GM12878 (cell line): ENCODE data around the gene DISC1. TPM values are rescaled to one million over a fixed set of nuclear protein-coding genes. Genes with fewer than 3 reads are reported as not detected.

Source experiments
- ATAC-seq: fragments of 200-7000 bp; cut with Tn5 transposase; 3 replicates; pipeline ENCODE4 v1.9.1; 2020; ENCODE audit warnings: mild to moderate bottlenecking, moderate library complexity
- BruUV-seq: library from RNA; stranded (reverse); fragments of 400-500 nt; replicated peaks from 2 replicates; lab custom pipeline; 2021; lab: Mats Ljungman, UMichigan
- CTCF ChIA-PET: fragments of 300-600 bp; sonication (Branson Sonifier 250); formaldehyde crosslinking; extraction: SDS; loops from one replicate; lab custom pipeline; 2021; ENCODE audit warnings: inconsistent platforms; lab: Yijun Ruan, JAX
- POLR2A ChIA-PET: fragments of 350-600 bp; formaldehyde crosslinking; extraction: SDS; loops from one replicate; lab custom pipeline; 2021; ENCODE audit warnings: inconsistent platforms; lab: Charles Lee
- RAD21 ChIA-PET: fragments of 300-600 bp; sonication (Branson Sonifier 250); formaldehyde crosslinking; loops from one replicate; lab custom pipeline; 2023; ENCODE audit warnings: antibody characterized with exemption; ENCODE audit not compliant: unreplicated experiment; lab: Charles Lee
- SMC1A ChIA-PET: fragments of 300-600 bp; sonication (Branson Sonifier 250); formaldehyde crosslinking; loops from one replicate; lab custom pipeline; 2023; ENCODE audit not compliant: unreplicated experiment, uncharacterized antibody; lab: Charles Lee
- DNase-seq: peaks from one replicate; pipeline ENCODE4 v3.0.0-alpha.2; 2011; ENCODE audit warnings: low read depth, low spot score
- FAIRE-seq: peaks from 3 replicates; lab custom pipeline; 2011; peaks lifted over from hg19 to GRCh38; lab: Jason Lieb, UNC
- H2AFZ ChIP-seq: 2 replicates; pipeline ENCODE4 v1.6.0; 2011; ENCODE audit warnings: low read depth, low read length, control low read depth; ENCODE audit not compliant: control insufficient read depth
- H3K27ac ChIP-seq: 2 replicates; pipeline ENCODE4 v1.5.1; 2011; ENCODE audit warnings: control low read depth; ENCODE audit not compliant: control insufficient read depth, insufficient read depth
- H3K27me3 ChIP-seq, 2 experiments: replicated peaks in 1 of 2; 2 replicates each; pipeline versions ENCODE4 v1.6.0 to v1.6.1; 2011; ENCODE audit warnings: low read length in 1 of 2; ENCODE audit not compliant: control insufficient read depth in 2 of 2, insufficient read depth in 2 of 2
- H3K36me3 ChIP-seq, 2 experiments: 2 replicates each; pipeline ENCODE4 v1.5.1; 2011; ENCODE audit warnings: low read length in 1 of 2; ENCODE audit not compliant: control insufficient read depth in 2 of 2, insufficient read depth in 2 of 2
- H3K4me1 ChIP-seq: 2 replicates; pipeline ENCODE4 v1.6.1; 2011; ENCODE audit warnings: mild to moderate bottlenecking, low read length, moderate library complexity, mixed read lengths; ENCODE audit not compliant: control insufficient read depth, insufficient read depth
- H3K4me2 ChIP-seq: 2 replicates; pipeline ENCODE4 v1.6.0; 2011; ENCODE audit warnings: control low read depth; ENCODE audit not compliant: control insufficient read depth, insufficient read depth
- H3K4me3 ChIP-seq: fragments of 200-600 bp; sonication (generic); 2 replicates; pipeline ENCODE4 v1.5.1; 2016
- H3K79me2 ChIP-seq: 2 replicates; pipeline ENCODE4 v1.6.0; 2011; ENCODE audit warnings: low read length; ENCODE audit not compliant: control insufficient read depth, insufficient read depth
- H3K9ac ChIP-seq: 2 replicates; pipeline ENCODE4 v1.8.0; 2011; ENCODE audit warnings: low read length, control low read depth, mixed read lengths; ENCODE audit not compliant: control insufficient read depth, insufficient read depth
- H3K9me3 ChIP-seq: replicated peaks from 3 replicates; pipeline ENCODE4 v1.5.1; 2011; ENCODE audit warnings: mild to moderate bottlenecking, low read length; ENCODE audit not compliant: control insufficient read depth, insufficient read depth
- H4K20me1 ChIP-seq: 2 replicates; pipeline ENCODE4 v1.6.0; 2011; ENCODE audit not compliant: control insufficient read depth, insufficient read depth
- CBX5 ChIP-seq: sonication (generic); IDR thresholded peaks from 2 replicates; pipeline ENCODE4 v1.6.1; 2016; ENCODE audit warnings: low read depth, moderate library complexity, mild to moderate bottlenecking, inconsistent platforms
- CEBPB ChIP-seq, 2 experiments: fragments of 150-350 bp in 1 of 2; IDR thresholded peaks; 2 replicates each; pipeline ENCODE4 v1.6.1; 2012 to 2014; ENCODE audit warnings: low read depth in 2 of 2, low read length in 2 of 2, borderline replicate concordance in 1 of 2, inconsistent platforms in 1 of 2
- FOXM1 ChIP-seq: IDR thresholded peaks from 2 replicates; pipeline ENCODE4 v1.6.1; 2012; ENCODE audit warnings: low read depth, mild to moderate bottlenecking, inconsistent platforms, low read length, moderate library complexity
- GABPA ChIP-seq: IDR thresholded peaks from 2 replicates; pipeline ENCODE4 v1.6.1; 2014; ENCODE audit warnings: antibody characterized with exemption, low read depth, mild to moderate bottlenecking, inconsistent platforms
- LARP7 ChIP-seq: fragments of 450-650 bp; IDR thresholded peaks from 2 replicates; pipeline ENCODE4 v1.6.1; 2017; ENCODE audit warnings: mild to moderate bottlenecking
- MTA2 ChIP-seq: fragments of 450-650 bp; IDR thresholded peaks from 2 replicates; pipeline ENCODE4 v1.6.1; 2016; ENCODE audit warnings: low read depth, mild to moderate bottlenecking, moderate library complexity
- RB1 ChIP-seq: fragments of 450-650 bp; formaldehyde crosslinking; IDR thresholded peaks from 2 replicates; pipeline ENCODE4 v1.6.1; 2017; ENCODE audit warnings: mild to moderate bottlenecking, borderline replicate concordance
- ZNF622 ChIP-seq: fragments of 450-650 bp; IDR thresholded peaks from 2 replicates; pipeline ENCODE4 v1.6.1; 2017; ENCODE audit warnings: mild to moderate bottlenecking, inconsistent platforms
- WGBS: methylation state at CpG from one replicate; pipeline ENCODE4 v1.1.6; 2016; ENCODE audit warnings: low lambda C conversion rate; ENCODE audit not compliant: insufficient replicate concordance, insufficient coverage; ENCODE audit errors: missing lambda C conversion rate; 5-methylcytosine and 5-hydroxymethylcytosine counted together
- in situ Hi-C: fragments of 300-500 bp; cut with MboI; formaldehyde crosslinking; loops from 9 replicates; pipeline ENCODE4 v1.14.3; 2018; ENCODE audit warnings: mixed read lengths
- intact Hi-C: fragments of 100-400 bp; cut with micrococcal nuclease; formaldehyde crosslinking; loops from one replicate; pipeline ENCODE4 v1.14.2; 2022; ENCODE audit not compliant: unreplicated experiment
- polyA plus RNA-seq, 11 experiments: library from polyadenylated mRNA; depleted of rRNA in 4 of 11; unstranded in 6 of 11; stranded (reverse) in 5 of 11; fragments of >200 nt; fragmentation: Nextera tagmentation in 4 of 11; fragmentation: Illumina TruSeq in 1 of 11; extraction: Ambion mirVana in 4 of 11; extraction: Trizol in 1 of 11; gene quantifications; 1 replicate in 1 of 11; 2 replicates in 10 of 11; pipeline versions ENCODE4 v1.2.1 to v1.2.3, GENCODE V29; 2011 to 2016; ENCODE audit warnings: inconsistent platforms in 2 of 11, missing spikeins in 2 of 11, low read depth in 1 of 11
- total RNA-seq, 4 experiments: library from RNA; depleted of rRNA in 3 of 4; stranded (reverse); fragments of >200 nt in 3 of 4; fragmentation: Illumina TruSeq in 1 of 4; extraction: Trizol in 1 of 4; gene quantifications; 2 replicates each; pipeline versions ENCODE4 v1.2.1 to v1.2.3, GENCODE V29; 2013 to 2021
- TF ChIP-seq, protein P1 (sequence below): IDR thresholded peaks from 2 replicates; pipeline ENCODE4 v1.6.1; 2012; ENCODE audit warnings: low read length, inconsistent platforms

Gene DISC1
- total and polyA plus RNA-seq, 10 of the 15 experiments (the other 5 are each of a cell fraction or from before 2014, with no cell fraction given): 0.05 to 0.72 (median 0.19) TPM; not detected in 1

DNA sequence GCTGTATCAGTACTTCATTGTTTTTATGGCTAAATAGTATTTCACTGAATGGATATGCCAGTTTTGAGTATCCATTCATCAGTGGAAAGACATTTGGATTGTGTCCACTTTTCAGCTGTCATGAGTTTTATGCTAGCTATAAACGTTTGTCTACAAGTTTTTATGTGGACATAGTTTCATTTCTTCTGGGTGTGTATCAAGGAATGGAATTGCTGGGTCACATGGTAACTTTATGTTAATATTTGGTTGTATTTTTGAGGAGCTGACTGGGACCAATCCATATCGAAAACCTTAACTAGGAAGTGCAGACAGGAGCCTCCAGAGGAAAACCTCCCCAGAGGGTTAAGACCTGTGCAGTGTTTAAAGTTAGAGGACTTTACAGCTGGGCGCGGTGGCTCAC lies 31.8 kb upstream of the DISC1 start:
- Histone ChIP-seq H3K4me2 (no peak overlapping the region), H2AFZ (no peak overlapping the region), H3K27me3 (no peaks in the 10 kb centered on the region), H3K36me3 (no peaks in the 10 kb centered on the region), H3K79me2 (no peaks in the 10 kb centered on the region), H3K9me3 (no peaks in the 10 kb centered on the region; the same call in 2 of the 3 replicates), H3K27ac (no peak overlapping the region), H3K9ac (no peak overlapping the region), H3K4me3 (no peak overlapping the region), H4K20me1 (no peaks in the 10 kb centered on the region), H3K4me1 (no peaks in the 10 kb centered on the region)
- BruUV-seq: no TSS peak
- TF ChIP-seq CEBPB (IDR thresholded peaks at IDR 0.05; ENCODE audit: borderline replicate concordance in 1 of 2, low read depth in 2 of 2, low read length in 2 of 2): no peak
- no peak for TF ChIP-seq GABPA
- TF ChIP-seq LARP7: no peak
- no peak for TF ChIP-seq MTA2
- no peak for TF ChIP-seq CBX5
- TF ChIP-seq FOXM1: no peak
- TF ChIP-seq, protein P1, sequence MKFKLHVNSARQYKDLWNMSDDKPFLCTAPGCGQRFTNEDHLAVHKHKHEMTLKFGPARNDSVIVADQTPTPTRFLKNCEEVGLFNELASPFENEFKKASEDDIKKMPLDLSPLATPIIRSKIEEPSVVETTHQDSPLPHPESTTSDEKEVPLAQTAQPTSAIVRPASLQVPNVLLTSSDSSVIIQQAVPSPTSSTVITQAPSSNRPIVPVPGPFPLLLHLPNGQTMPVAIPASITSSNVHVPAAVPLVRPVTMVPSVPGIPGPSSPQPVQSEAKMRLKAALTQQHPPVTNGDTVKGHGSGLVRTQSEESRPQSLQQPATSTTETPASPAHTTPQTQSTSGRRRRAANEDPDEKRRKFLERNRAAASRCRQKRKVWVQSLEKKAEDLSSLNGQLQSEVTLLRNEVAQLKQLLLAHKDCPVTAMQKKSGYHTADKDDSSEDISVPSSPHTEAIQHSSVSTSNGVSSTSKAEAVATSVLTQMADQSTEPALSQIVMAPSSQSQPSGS: no peak
- no peak for TF ChIP-seq RB1
- no peak for TF ChIP-seq ZNF622
- ATAC-seq (no peak), FAIRE-seq (no peak), DNase-seq (no peak)
- WGBS: 72% methylated on average over 4 of the region's 4 CpGs
- RAD21 ChIA-PET: interaction anchor here (1.0 kb wide), 1 partner anchor 238 kb away, joined by 3 read pairs; no protein-coding TSS in a partner anchor
- POLR2A ChIA-PET: interaction anchor here (0.6 kb wide), 1 partner anchor 174 kb away, joined by 4 read pairs; no protein-coding TSS in a partner anchor
- CTCF ChIA-PET: interaction anchor here (0.7 to 1.2 kb wide), 2 partner anchors 237 to 282 kb away, joined by 3 to 5 read pairs; no protein-coding TSS in a partner anchor
- intact Hi-C loops: loop anchor here (5.0 kb wide), 1 partner anchor 177 kb away; no protein-coding TSS in a partner anchor
- SMC1A ChIA-PET: no interaction called here
- in situ Hi-C loops: no loop called here
